H9 (cell line): Measurements from ENCODE around the gene CLEC16A. TPM values are rescaled to one million over a fixed set of nuclear protein-coding genes. Genes with fewer than 3 reads are reported as not detected.

ENCODE experiments used
- DNase-seq: peaks from one replicate; pipeline ENCODE4 v3.0.0-alpha.2; 2017
- H2AFZ ChIP-seq: one replicate; pipeline ENCODE4 v1.6.1; 2013; ENCODE audit warnings: mild to moderate bottlenecking, low read length, control low read depth, moderate library complexity
- H2AK5ac ChIP-seq: 2 replicates; pipeline ENCODE4 v1.6.1; 2013; ENCODE audit warnings: low read length, control low read depth, mixed read lengths; ENCODE audit not compliant: insufficient read length
- H2BK120ac ChIP-seq: one replicate; pipeline ENCODE4 v1.6.1; 2013; ENCODE audit warnings: low read depth, mild to moderate bottlenecking, low read length, control low read depth, inconsistent platforms; ENCODE audit not compliant: poor library complexity, severe bottlenecking
- H2BK12ac ChIP-seq: 2 replicates; pipeline ENCODE4 v1.6.1; 2013; ENCODE audit warnings: low read length, control low read depth, mixed read lengths, low read depth; ENCODE audit not compliant: insufficient read length
- H2BK15ac ChIP-seq: 2 replicates; pipeline ENCODE4 v1.6.1; 2013; ENCODE audit warnings: low read depth, low read length, control low read depth
- H2BK20ac ChIP-seq: one replicate; pipeline ENCODE4 v1.6.1; 2013; ENCODE audit warnings: low read depth, mild to moderate bottlenecking, low read length, control low read depth, inconsistent platforms; ENCODE audit not compliant: poor library complexity, severe bottlenecking
- H2BK5ac ChIP-seq: 2 replicates; pipeline ENCODE4 v1.6.1; 2013; ENCODE audit warnings: low read length, control low read depth, mixed read lengths; ENCODE audit not compliant: insufficient read length
- H3K14ac ChIP-seq: 2 replicates; pipeline ENCODE4 v1.6.1; 2013; ENCODE audit warnings: low read length, control low read depth; ENCODE audit not compliant: insufficient read depth
- H3K18ac ChIP-seq: 2 replicates; pipeline ENCODE4 v1.6.1; 2013; ENCODE audit warnings: low read depth, mild to moderate bottlenecking, mixed read lengths, low read length, control low read depth; ENCODE audit not compliant: insufficient read length
- H3K23ac ChIP-seq: 2 replicates; pipeline ENCODE4 v1.6.1; 2013; ENCODE audit warnings: low read length, control low read depth, mixed read lengths, low read depth; ENCODE audit not compliant: insufficient read length
- H3K23me2 ChIP-seq: 2 replicates; pipeline ENCODE4 v1.6.1; 2013; ENCODE audit warnings: low read depth, mild to moderate bottlenecking, mixed read lengths, low read length, control low read depth; ENCODE audit not compliant: insufficient read length, poor library complexity, severe bottlenecking
- H3K27ac ChIP-seq: 2 replicates; pipeline ENCODE4 v1.5.1; 2013; ENCODE audit warnings: low read length, control low read depth, mixed read lengths, low read depth; ENCODE audit not compliant: insufficient read length
- H3K27me3 ChIP-seq: 2 replicates; pipeline ENCODE4 v1.6.1; 2013; ENCODE audit warnings: low read length, control low read depth, inconsistent platforms; ENCODE audit not compliant: insufficient read depth
- H3K4ac ChIP-seq: 2 replicates; pipeline ENCODE4 v1.6.1; 2013; ENCODE audit warnings: low read depth, mild to moderate bottlenecking, control low read depth, inconsistent platforms, low read length, moderate library complexity
- H3K4me1 ChIP-seq: 2 replicates; pipeline ENCODE4 v1.6.1; 2013; ENCODE audit warnings: low read length, control low read depth, inconsistent platforms; ENCODE audit not compliant: insufficient read depth
- H3K4me2 ChIP-seq: 2 replicates; pipeline ENCODE4 v1.6.1; 2013; ENCODE audit warnings: low read length, control low read depth, mixed read lengths; ENCODE audit not compliant: insufficient read length, insufficient read depth
- H3K56ac ChIP-seq: 2 replicates; pipeline ENCODE4 v1.6.1; 2013; ENCODE audit warnings: low read depth, mild to moderate bottlenecking, mixed read lengths, low read length, control low read depth; ENCODE audit not compliant: insufficient read length
- H3K79me1 ChIP-seq: 2 replicates; pipeline ENCODE4 v1.6.1; 2013; ENCODE audit warnings: low read depth, mild to moderate bottlenecking, moderate library complexity, low read length, control low read depth, inconsistent platforms; ENCODE audit not compliant: insufficient read depth, poor library complexity, severe bottlenecking
- H3K79me2 ChIP-seq: 2 replicates; pipeline ENCODE4 v1.6.1; 2013; ENCODE audit warnings: low read length, control low read depth, inconsistent platforms; ENCODE audit not compliant: insufficient read depth
- H3K9ac ChIP-seq: 2 replicates; pipeline ENCODE4 v1.6.1; 2013; ENCODE audit warnings: low read length, control low read depth, mixed read lengths; ENCODE audit not compliant: insufficient read length; ENCODE audit errors: extremely low read depth
- H3K9me3 ChIP-seq: one replicate; pipeline ENCODE4 v1.6.1; 2013; ENCODE audit warnings: low read depth, low read length, inconsistent platforms; ENCODE audit not compliant: control insufficient read depth
- H3T11ph ChIP-seq: one replicate; pipeline ENCODE4 v1.6.1; 2013; ENCODE audit warnings: mild to moderate bottlenecking, low read length, control low read depth, inconsistent platforms
- H4K20me1 ChIP-seq: one replicate; pipeline ENCODE4 v1.6.1; 2013; ENCODE audit not compliant: control insufficient read depth, insufficient read length, insufficient read depth
- H4K5ac ChIP-seq: 2 replicates; pipeline ENCODE4 v1.6.1; 2013; ENCODE audit warnings: low read depth, mild to moderate bottlenecking, mixed read lengths, low read length, control low read depth; ENCODE audit not compliant: insufficient read length
- H4K8ac ChIP-seq: replicated peaks from 2 replicates; pipeline ENCODE4 v1.6.1; 2013; ENCODE audit warnings: low read length, control low read depth, mixed read lengths, low read depth; ENCODE audit not compliant: insufficient read length
- H4K91ac ChIP-seq: 2 replicates; pipeline ENCODE4 v1.6.1; 2013; ENCODE audit warnings: low read depth, mild to moderate bottlenecking, moderate library complexity, mixed read lengths, low read length, control low read depth; ENCODE audit not compliant: insufficient read length
- H3K27ac Mint-ChIP-seq, 3 experiments: 2 replicates in 2 of 3; 3 replicates in 1 of 3; pipeline ENCODE4 v1.8.0; 2020 to 2021; ENCODE audit warnings: mixed read lengths in 3 of 3, mild to moderate bottlenecking in 1 of 3, moderate library complexity in 1 of 3
- H3K27me3 Mint-ChIP-seq: 2 replicates; pipeline ENCODE4 v1.8.0; 2021; ENCODE audit warnings: low read depth, mild to moderate bottlenecking, moderate library complexity, mixed read lengths
- H3K36me3 Mint-ChIP-seq, 3 experiments: 2 replicates in 2 of 3; 3 replicates in 1 of 3; pipeline ENCODE4 v1.8.0; 2020 to 2021; ENCODE audit warnings: low read depth in 3 of 3, mixed read lengths in 3 of 3; ENCODE audit not compliant: insufficient read depth in 1 of 3
- H3K4me1 Mint-ChIP-seq, 2 experiments: 2 replicates each; pipeline ENCODE4 v1.8.0; 2020; ENCODE audit warnings: mixed read lengths in 2 of 2
- H3K4me3 Mint-ChIP-seq, 2 experiments: 2 replicates in 1 of 2; 3 replicates in 1 of 2; pipeline ENCODE4 v1.8.0; 2020 to 2021; ENCODE audit warnings: mild to moderate bottlenecking in 2 of 2, mixed read lengths in 2 of 2, moderate library complexity in 1 of 2
- H3K9me3 Mint-ChIP-seq, 2 experiments: 2 replicates in 1 of 2; 3 replicates in 1 of 2; pipeline ENCODE4 v1.8.0; 2020; ENCODE audit warnings: mild to moderate bottlenecking in 2 of 2, mixed read lengths in 2 of 2, moderate library complexity in 1 of 2
- WGBS: extraction: QIAGEN DNeasy Blood & Tissue Kit; methylation state at CpG from one replicate; pipeline ENCODE4 v1.1.7; 2013; ENCODE audit warnings: missing lambda C conversion rate, low lambda C conversion rate, mixed read lengths; ENCODE audit not compliant: insufficient read length; ENCODE audit errors: extremely low coverage; 5-methylcytosine and 5-hydroxymethylcytosine counted together
- total RNA-seq: library from RNA; stranded (reverse); gene quantifications from 2 replicates; pipeline ENCODE4 v1.2.1, GENCODE V29; 2021
- TF ChIP-seq, protein P1 (sequence below): fragments of 200-600 bp; sonication (generic); conservative IDR thresholded peaks from 3 replicates; pipeline ENCODE4 v1.8.0; 2021; ENCODE audit warnings: antibody characterized with exemption, mild to moderate bottlenecking

The CLEC16A gene
- total RNA-seq, 1 experiment from 2014 or later = 15.2 TPM

DNA sequence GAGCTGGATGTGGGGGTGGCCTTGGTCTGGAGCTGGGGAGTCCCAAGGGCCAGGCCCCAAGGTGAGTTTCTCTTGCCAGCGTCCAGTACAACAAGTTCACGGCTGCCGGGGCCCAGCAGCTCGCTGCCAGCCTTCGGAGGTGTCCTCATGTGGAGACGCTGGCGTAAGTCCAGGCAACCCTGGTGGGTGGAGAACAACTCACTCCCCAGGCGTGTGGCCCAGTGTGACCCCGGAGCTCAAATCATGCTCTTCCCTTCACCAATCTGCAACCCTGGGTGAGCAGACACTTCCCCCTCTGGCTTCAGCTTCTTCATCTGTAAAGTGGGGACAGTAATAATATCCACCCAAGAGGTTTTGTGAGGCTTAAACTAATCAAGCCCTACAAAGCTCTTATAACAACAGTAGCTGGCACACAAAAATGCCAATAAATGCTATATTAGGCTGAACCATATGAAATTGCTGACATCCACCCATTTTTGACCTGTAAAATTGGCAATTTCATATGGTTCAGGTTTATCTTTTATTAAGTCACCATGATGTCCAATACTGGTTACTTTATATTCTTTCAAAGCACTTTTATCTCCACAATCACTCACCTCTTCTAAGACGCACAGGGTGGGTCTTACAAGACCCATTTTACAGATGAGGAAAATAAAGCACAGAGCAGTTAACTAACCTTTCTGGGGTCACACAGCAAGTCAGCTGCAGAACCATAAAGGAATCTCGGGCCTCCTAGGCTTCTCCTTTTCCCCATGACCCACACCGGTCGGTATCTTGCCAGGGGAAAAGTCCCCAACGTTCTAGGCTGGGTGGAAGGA is 21.8 kb upstream of the CLEC16A start:
- no peak overlapping the region for H2BK5ac ChIP-seq
- no peak for DNase-seq
- no peak overlapping the region for H2BK120ac ChIP-seq
- H4K5ac ChIP-seq = no peak overlapping the region
- TF ChIP-seq, protein P1, sequence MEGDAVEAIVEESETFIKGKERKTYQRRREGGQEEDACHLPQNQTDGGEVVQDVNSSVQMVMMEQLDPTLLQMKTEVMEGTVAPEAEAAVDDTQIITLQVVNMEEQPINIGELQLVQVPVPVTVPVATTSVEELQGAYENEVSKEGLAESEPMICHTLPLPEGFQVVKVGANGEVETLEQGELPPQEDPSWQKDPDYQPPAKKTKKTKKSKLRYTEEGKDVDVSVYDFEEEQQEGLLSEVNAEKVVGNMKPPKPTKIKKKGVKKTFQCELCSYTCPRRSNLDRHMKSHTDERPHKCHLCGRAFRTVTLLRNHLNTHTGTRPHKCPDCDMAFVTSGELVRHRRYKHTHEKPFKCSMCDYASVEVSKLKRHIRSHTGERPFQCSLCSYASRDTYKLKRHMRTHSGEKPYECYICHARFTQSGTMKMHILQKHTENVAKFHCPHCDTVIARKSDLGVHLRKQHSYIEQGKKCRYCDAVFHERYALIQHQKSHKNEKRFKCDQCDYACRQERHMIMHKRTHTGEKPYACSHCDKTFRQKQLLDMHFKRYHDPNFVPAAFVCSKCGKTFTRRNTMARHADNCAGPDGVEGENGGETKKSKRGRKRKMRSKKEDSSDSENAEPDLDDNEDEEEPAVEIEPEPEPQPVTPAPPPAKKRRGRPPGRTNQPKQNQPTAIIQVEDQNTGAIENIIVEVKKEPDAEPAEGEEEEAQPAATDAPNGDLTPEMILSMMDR = no peak
- no peaks in the 10 kb centered on the region for H3K79me1 ChIP-seq
- no peak overlapping the region for H3K56ac ChIP-seq
- H3K4me2 ChIP-seq = no peak overlapping the region
- no peak overlapping the region for H2BK20ac ChIP-seq
- Mint-ChIP-seq H3K4me3 (no peak overlapping the region), H3K4me1 (peaks cover 2 to 13% of the 10 kb centered on the region in 2 experiments; a peak in 3 of 4 replicates), H3K27ac (peak overlapping the region in 1 of 3 experiments; percentile 83; a peak in 2 of 7 replicates), H3K27me3 (no peaks in the 10 kb centered on the region; the same call in 1 of the 2 replicates), H3K36me3 (peaks cover 3 to 5% (median 4%) of the 10 kb centered on the region in 3 experiments; a peak in 6 of 7 replicates), H3K9me3 (no peaks in the 10 kb centered on the region)
- no peaks in the 10 kb centered on the region for H4K20me1 ChIP-seq
- no peak overlapping the region for H3K18ac ChIP-seq
- WGBS = no CpG with 5 or more reads among the region's 14 CpGs
- no peaks in the 10 kb centered on the region for H3K9me3 ChIP-seq
- H2BK12ac ChIP-seq = no peak overlapping the region
- no peak overlapping the region for H3T11ph ChIP-seq
- H3K23me2 ChIP-seq = no peaks in the 10 kb centered on the region
- H3K23ac ChIP-seq = no peak overlapping the region
- no peaks in the 10 kb centered on the region for H3K79me2 ChIP-seq
- no peak overlapping the region for H2AK5ac ChIP-seq
- H4K91ac ChIP-seq = no peak overlapping the region
- H2BK15ac ChIP-seq = no peak overlapping the region
- no peak overlapping the region for H3K9ac ChIP-seq
- no peaks in the 10 kb centered on the region for H3K27me3 ChIP-seq
- H3K14ac ChIP-seq = no peak overlapping the region
- no peak overlapping the region for H3K4ac ChIP-seq
- H3K27ac ChIP-seq = no peak overlapping the region
- H2AFZ ChIP-seq = no peak overlapping the region
- no peak overlapping the region for H4K8ac ChIP-seq
- no peaks in the 10 kb centered on the region; the same call in 1 of the 2 replicates for H3K4me1 ChIP-seq
